Gastrocnemius medialis (tissue), 4 donors: ENCODE measurements around the gene GALNT18.

Experiments used
- POLR2A ChIP-seq, 2 donors: fragments of 450-650 bp; IDR thresholded peaks; one replicate each; pipeline ENCODE4 v1.6.1; 2017; ENCODE audit warnings: antibody characterized with exemption in 2 of 2, mild to moderate bottlenecking in 2 of 2, moderate library complexity in 2 of 2
- TF ChIP-seq, protein P1 (sequence below), 5 experiments: fragments of 450-650 bp in 3 of 5; fragments of 200-600 bp in 2 of 5; sonication (generic) in 2 of 5; IDR thresholded peaks in 4 of 5; conservative IDR thresholded peaks in 1 of 5; 1 replicate in 4 of 5; 2 replicates in 1 of 5; pipeline ENCODE4 v1.5.1; 2016 to 2019; ENCODE audit warnings: antibody characterized with exemption in 5 of 5, mild to moderate bottlenecking in 3 of 5, moderate library complexity in 3 of 5

DNA sequence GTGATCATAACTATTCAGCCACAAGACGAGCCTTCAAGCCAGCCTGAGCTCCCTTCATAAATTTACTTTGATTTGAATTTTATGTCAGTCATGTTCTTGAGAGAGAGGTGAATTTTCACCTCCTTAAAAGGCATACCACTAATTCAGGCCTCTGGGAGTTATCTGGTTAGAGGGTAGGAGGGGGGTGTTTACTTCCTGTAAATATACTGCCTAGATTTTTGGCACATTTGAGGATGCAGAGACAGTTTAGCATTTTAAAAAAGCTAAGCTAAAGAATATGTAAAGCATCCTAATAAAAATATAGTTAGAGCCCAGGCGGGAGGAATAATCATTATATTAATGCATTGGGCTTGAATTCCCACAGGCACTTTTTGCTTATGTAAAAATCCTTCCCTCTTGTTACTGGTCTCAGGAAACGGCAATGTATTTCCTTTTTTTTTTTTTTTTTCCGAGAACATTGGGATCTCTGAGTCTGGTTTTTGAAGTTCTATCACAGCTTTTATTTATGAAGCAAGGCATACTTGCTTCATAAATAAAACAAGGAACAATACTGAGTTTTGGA lies 385.2 kb downstream of the GALNT18 start:
- TF ChIP-seq, protein P1, sequence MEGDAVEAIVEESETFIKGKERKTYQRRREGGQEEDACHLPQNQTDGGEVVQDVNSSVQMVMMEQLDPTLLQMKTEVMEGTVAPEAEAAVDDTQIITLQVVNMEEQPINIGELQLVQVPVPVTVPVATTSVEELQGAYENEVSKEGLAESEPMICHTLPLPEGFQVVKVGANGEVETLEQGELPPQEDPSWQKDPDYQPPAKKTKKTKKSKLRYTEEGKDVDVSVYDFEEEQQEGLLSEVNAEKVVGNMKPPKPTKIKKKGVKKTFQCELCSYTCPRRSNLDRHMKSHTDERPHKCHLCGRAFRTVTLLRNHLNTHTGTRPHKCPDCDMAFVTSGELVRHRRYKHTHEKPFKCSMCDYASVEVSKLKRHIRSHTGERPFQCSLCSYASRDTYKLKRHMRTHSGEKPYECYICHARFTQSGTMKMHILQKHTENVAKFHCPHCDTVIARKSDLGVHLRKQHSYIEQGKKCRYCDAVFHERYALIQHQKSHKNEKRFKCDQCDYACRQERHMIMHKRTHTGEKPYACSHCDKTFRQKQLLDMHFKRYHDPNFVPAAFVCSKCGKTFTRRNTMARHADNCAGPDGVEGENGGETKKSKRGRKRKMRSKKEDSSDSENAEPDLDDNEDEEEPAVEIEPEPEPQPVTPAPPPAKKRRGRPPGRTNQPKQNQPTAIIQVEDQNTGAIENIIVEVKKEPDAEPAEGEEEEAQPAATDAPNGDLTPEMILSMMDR (IDR thresholded peaks at IDR 0.05 in 4 of 5, conservative IDR thresholded peaks at IDR 0.05 in 1 of 5): no peak
- TF ChIP-seq POLR2A (IDR thresholded peaks at IDR 0.05): no peak
